Thymus (tissue), 11 donors: ENCODE data around the gene RBM23. TPM values are rescaled to one million over a fixed set of nuclear protein-coding genes. Genes with fewer than 3 reads are reported as not detected.

ENCODE experiments used
- DNase-seq, 9 donors: peaks; one replicate each; pipeline ENCODE4 v3.0.0-alpha.2; 2013; ENCODE audit warnings: low spot score in 9 of 9, low read depth in 6 of 9, missing footprints in 1 of 9
- H3K27ac ChIP-seq, 2 donors: one replicate each; pipeline ENCODE4 v1.5.1; 2013; ENCODE audit warnings: control low read depth in 1 of 2, low read depth in 1 of 2, low read length in 1 of 2, mild to moderate bottlenecking in 1 of 2, moderate library complexity in 1 of 2
- H3K27me3 ChIP-seq, 2 donors: one replicate each; pipeline ENCODE4 v1.5.1; 2013; ENCODE audit warnings: low read length in 1 of 2; ENCODE audit not compliant: control insufficient read depth in 2 of 2, insufficient read depth in 1 of 2
- H3K36me3 ChIP-seq, 2 donors: one replicate each; pipeline ENCODE4 v1.5.1; 2013; ENCODE audit warnings: low read length in 1 of 2, mild to moderate bottlenecking in 1 of 2, moderate library complexity in 1 of 2; ENCODE audit not compliant: control insufficient read depth in 2 of 2, insufficient read depth in 2 of 2
- H3K4me1 ChIP-seq, 2 donors: one replicate each; pipeline ENCODE4 v1.5.1; 2013; ENCODE audit warnings: low read length in 2 of 2; ENCODE audit not compliant: control insufficient read depth in 2 of 2, insufficient read depth in 2 of 2
- H3K4me3 ChIP-seq, 2 donors: one replicate each; pipeline ENCODE4 v1.5.1; 2013; ENCODE audit warnings: low read length in 2 of 2, control low read depth in 1 of 2, mild to moderate bottlenecking in 1 of 2
- H3K9me3 ChIP-seq, 2 donors: one replicate each; pipeline ENCODE4 v1.5.1; 2013; ENCODE audit warnings: low read length in 1 of 2, mild to moderate bottlenecking in 1 of 2; ENCODE audit not compliant: control insufficient read depth in 2 of 2, insufficient read depth in 1 of 2
- WGBS: extraction: QIAGEN DNeasy Blood & Tissue Kit; methylation state at CpG from one replicate; pipeline ENCODE4 v1.1.7; 2013; 5-methylcytosine and 5-hydroxymethylcytosine counted together
- polyA plus RNA-seq: library from polyadenylated mRNA; stranded (reverse); fragments of 200-250 nt; gene quantifications from one replicate; pipeline ENCODE4 v1.2.3, GENCODE V29; 2013
- total RNA-seq: library from RNA; stranded (reverse); fragments of 120-200 nt; gene quantifications from one replicate; pipeline ENCODE4 v1.2.4, GENCODE V29; 2013
- donor health status: healthy.

RBM23 gene
- total and polyA plus RNA-seq, 2 donors: 41.8 to 85.2 TPM

DNA sequence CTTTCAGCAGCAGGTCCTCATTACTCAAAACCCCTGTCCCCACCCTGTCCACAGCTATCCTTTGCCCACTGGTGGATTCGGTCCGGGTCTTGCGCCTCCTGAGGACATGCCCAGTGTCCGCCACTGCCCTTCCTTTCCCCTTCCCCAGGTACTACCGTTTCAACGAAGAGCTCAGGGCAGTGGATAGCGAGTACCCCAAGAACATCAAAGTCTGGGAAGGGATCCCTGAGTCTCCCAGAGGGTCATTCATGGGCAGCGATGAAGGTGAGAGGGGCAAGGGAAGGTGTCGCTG, 73.9 kb downstream of the RBM23 start:
- H3K27ac ChIP-seq: no peak overlapping the region
- H3K36me3 ChIP-seq: no peaks in the 10 kb centered on the region
- peaks cover 5 to 49% of the 10 kb centered on the region in 2 donors for H3K27me3 ChIP-seq
- H3K9me3 ChIP-seq: peaks cover 1 to 4% of the 10 kb centered on the region in 2 donors
- no peak overlapping the region for H3K4me3 ChIP-seq
- H3K4me1 ChIP-seq: peaks cover 4 to 20% of the 10 kb centered on the region in 2 donors
- 97% methylated on average over 9 of the region's 9 CpGs for WGBS
- DNase-seq: no peak

DNA sequence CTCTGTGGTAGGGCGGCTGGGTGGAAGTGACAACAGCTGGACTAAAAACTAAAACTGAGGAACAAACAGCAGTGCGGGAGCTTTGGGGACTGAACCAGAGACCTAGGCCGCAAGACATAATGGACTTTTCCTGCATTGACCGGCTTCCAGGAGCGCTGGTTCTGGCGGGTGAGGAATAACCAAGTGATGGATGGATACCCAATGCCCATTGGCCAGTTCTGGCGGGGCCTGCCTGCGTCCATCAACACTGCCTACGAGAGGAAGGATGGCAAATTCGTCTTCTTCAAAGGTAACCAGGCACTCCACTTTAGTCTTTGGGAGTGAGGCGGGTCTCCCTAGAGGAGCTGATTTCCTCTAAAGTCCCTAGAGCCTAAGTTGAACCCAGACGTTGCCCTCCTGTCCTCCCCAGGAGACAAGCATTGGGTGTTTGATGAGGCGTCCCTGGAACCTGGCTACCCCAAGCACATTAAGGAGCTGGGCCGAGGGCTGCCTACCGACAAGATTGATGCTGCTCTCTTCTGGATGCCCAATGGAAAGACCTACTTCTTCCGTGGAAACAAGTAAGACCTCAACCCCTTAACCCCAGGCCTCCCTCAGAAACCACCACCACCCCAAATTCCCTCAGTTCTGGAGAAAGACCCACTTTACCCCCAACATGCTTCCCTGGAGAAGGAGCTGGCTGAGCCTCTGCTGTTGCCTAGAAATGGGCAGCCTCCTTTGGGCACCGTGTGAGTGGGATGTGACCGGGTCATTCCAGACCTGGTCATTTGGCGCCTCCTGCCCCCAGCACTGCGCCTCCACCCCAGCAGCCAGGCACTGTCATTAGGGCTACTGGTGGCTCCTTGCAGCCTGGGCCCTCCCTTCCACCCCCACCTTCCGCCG, 74.5 kb downstream of the RBM23 start:
- Histone ChIP-seq H3K27me3 (peaks cover 5 to 50% of the 10 kb centered on the region in 2 donors), H3K36me3 (no peaks in the 10 kb centered on the region), H3K4me3 (no peak overlapping the region), H3K4me1 (peaks cover 4 to 20% of the 10 kb centered on the region in 2 donors), H3K27ac (no peak overlapping the region), H3K9me3 (peaks cover 1 to 4% of the 10 kb centered on the region in 2 donors)
- DNase-seq: no peak
- WGBS: 97% methylated on average over 22 of the region's 22 CpGs

Other genes starting within 250 kb of the RBM23 start
- 85.7 TPM for gene OXA1L, start 152.5 kb downstream of the RBM23 start, total RNA-seq
- gene OXA1L, start 152.5 kb downstream of the RBM23 start, polyA plus RNA-seq: 81.8 TPM
- gene SLC7A7, start 103.7 kb downstream of the RBM23 start, total RNA-seq: 10.7 TPM
- 16.7 TPM for gene SLC7A7, start 103.7 kb downstream of the RBM23 start, polyA plus RNA-seq
- 114 TPM for gene MRPL52, start 89.3 kb downstream of the RBM23 start, total RNA-seq
- 121 TPM for gene MRPL52, start 89.3 kb downstream of the RBM23 start, polyA plus RNA-seq
- 21.2 TPM for gene MMP14, start 82.6 kb downstream of the RBM23 start, total RNA-seq
- 69.5 TPM for gene MMP14, start 82.6 kb downstream of the RBM23 start, polyA plus RNA-seq
- gene LRP10, start 47.4 kb downstream of the RBM23 start, total RNA-seq: 11.4 TPM
- 18.6 TPM for gene LRP10, start 47.4 kb downstream of the RBM23 start, polyA plus RNA-seq
- 0.47 TPM for gene REM2, start 35.9 kb downstream of the RBM23 start, total RNA-seq
- 3.2 TPM for gene REM2, start 35.9 kb downstream of the RBM23 start, polyA plus RNA-seq
- 76.4 TPM for gene PRMT5, start 10.2 kb upstream of the RBM23 start, total RNA-seq
- 31.8 TPM for gene PRMT5, start 10.2 kb upstream of the RBM23 start, polyA plus RNA-seq
- 51.1 TPM for gene HAUS4, start 37.9 kb upstream of the RBM23 start, total RNA-seq
- 30.5 TPM for gene HAUS4, start 37.9 kb upstream of the RBM23 start, polyA plus RNA-seq
- 14.4 TPM for gene AJUBA, start 63.4 kb upstream of the RBM23 start, total RNA-seq
- gene AJUBA, start 63.4 kb upstream of the RBM23 start, polyA plus RNA-seq: 22.4 TPM
- gene C14orf93, start 91.0 kb upstream of the RBM23 start, total RNA-seq: 23.8 TPM
- 17.5 TPM for gene C14orf93, start 91.0 kb upstream of the RBM23 start, polyA plus RNA-seq
- 93.4 TPM for gene PSMB5, start 115.8 kb upstream of the RBM23 start, total RNA-seq
- 71.0 TPM for gene PSMB5, start 115.8 kb upstream of the RBM23 start, polyA plus RNA-seq
- 48.7 TPM for gene PSMB11, start 123.1 kb upstream of the RBM23 start, total RNA-seq
- gene PSMB11, start 123.1 kb upstream of the RBM23 start, polyA plus RNA-seq: 0.62 TPM
- gene CDH24, start 138.4 kb upstream of the RBM23 start, total RNA-seq: 2.8 TPM
- 7.0 TPM for gene CDH24, start 138.4 kb upstream of the RBM23 start, polyA plus RNA-seq
- 75.6 TPM for gene ACIN1, start 176.0 kb upstream of the RBM23 start, total RNA-seq
- 123 TPM for gene ACIN1, start 176.0 kb upstream of the RBM23 start, polyA plus RNA-seq
- 52.9 TPM for gene C14orf119, start 176.4 kb upstream of the RBM23 start, total RNA-seq
- 43.6 TPM for gene C14orf119, start 176.4 kb upstream of the RBM23 start, polyA plus RNA-seq
- 0.05 TPM for gene CIROP, start 185.8 kb upstream of the RBM23 start, total RNA-seq
- 0.07 TPM for gene CIROP, start 185.8 kb upstream of the RBM23 start, polyA plus RNA-seq
- 2.5 TPM for gene CEBPE, start 200.1 kb upstream of the RBM23 start, total RNA-seq
- 0.87 TPM for gene CEBPE, start 200.1 kb upstream of the RBM23 start, polyA plus RNA-seq